H1 (cell line): ENCODE data around the gene MCUB. TPM values are rescaled to one million over a fixed set of nuclear protein-coding genes. Genes with fewer than 3 reads are reported as not detected.

Experiments used
- polyA plus RNA-seq, 7 experiments: library from polyadenylated mRNA; depleted of rRNA in 3 of 7; stranded (reverse) in 5 of 7; unstranded in 2 of 7; fragments of >200 nt in 5 of 7; fragments of 200-250 nt in 2 of 7; gene quantifications; 1 replicate in 5 of 7; 2 replicates in 1 of 7; 4 replicates in 1 of 7; pipeline versions ENCODE4 v1.2.1 to v1.2.3, GENCODE V29; 2011 to 2013; ENCODE audit warnings: missing spikeins in 2 of 7, mixed read lengths in 2 of 7
- small RNA-seq: library from polyadenylated mRNA; stranded (forward); fragments of <200 nt; extraction: miRNeasy Mini kit (QIAGEN cat#:217004); gene quantifications from one replicate; pipeline ENCODE3, GENCODE V24; 2013; ENCODE audit not compliant: insufficient read depth
- total RNA-seq: library from RNA; stranded (reverse); fragmentation: NEBNext Ultra II Directional; extraction: Animal tissue kit (Norgen Biotek cat#: 25700); gene quantifications from 2 replicates; pipeline ENCODE4 v1.2.1, GENCODE V29; 2021

MCUB gene
- total and polyA plus RNA-seq, 2 of the 8 experiments (the other 6 are each of a cell fraction or from before 2014, with no cell fraction given), result 15.2 to 19.4 TPM

Small RNA genes within 50 kb of the gene (small RNA-seq; reads per million reads assigned to genes)
- not detected for gene HIGD1AP14

Other genes with a start within 250 kb of the MCUB start
- gene SEC24B, start 126.4 kb upstream of the MCUB start, total RNA-seq, result 24.2 and 25.6 TPM in 2 replicates
- 20.5 and 30.9 TPM in 2 replicates for gene SEC24B, start 126.4 kb upstream of the MCUB start, polyA plus RNA-seq (2011; rRNA removed)
- 29.5 and 36.4 TPM in 2 replicates for gene CASP6, start 143.2 kb downstream of the MCUB start, total RNA-seq
- 21.7 and 35.1 TPM in 2 replicates for gene CASP6, start 143.2 kb downstream of the MCUB start, polyA plus RNA-seq (2011; rRNA removed)
- 47.2 and 49.9 TPM in 2 replicates for gene PLA2G12A, start 169.8 kb downstream of the MCUB start, total RNA-seq
- 26.6 and 44.3 TPM in 2 replicates for gene PLA2G12A, start 169.8 kb downstream of the MCUB start, polyA plus RNA-seq (2011; rRNA removed)
- gene CFI, start 241.8 kb downstream of the MCUB start, total RNA-seq, result not detected in 2 replicates
- not detected in 2 replicates for gene CFI, start 241.8 kb downstream of the MCUB start, polyA plus RNA-seq (2011; rRNA removed)